ENCODE results near the gene PEF1.

Gene PEF1

GRCh38 chr1:31661856-31662255 is 17.2 kb upstream of the PEF1 start:
- H3K9me3 ChIP-seq (replicated peaks; ENCODE audit: insufficient read depth, low read length) = no peaks in the 10 kb centered on the region
- DNase-seq = no peak
- H2AFZ ChIP-seq (ENCODE audit: low read length) = no peak overlapping the region
- H3K79me2 ChIP-seq (ENCODE audit: low read length) = no peaks in the 10 kb centered on the region
- no peak for TF ChIP-seq EZH2 (optimal IDR thresholded peaks at IDR 0.05; ENCODE audit: low read depth, low read length)
- TF ChIP-seq CTCF (IDR thresholded peaks at IDR 0.05; ENCODE audit: low read length) = no peak
- no peak for TF ChIP-seq EZH2phosphoT487 (IDR thresholded peaks at IDR 0.05; ENCODE audit: low read length)
- H4K20me1 ChIP-seq (ENCODE audit: insufficient read depth, low read length) = no peaks in the 10 kb centered on the region
- H3K27ac ChIP-seq (ENCODE audit: low read length) = no peak overlapping the region
- H3K9me2 ChIP-seq (replicated peaks; ENCODE audit: insufficient read depth, low read length) = no peaks in the 10 kb centered on the region
- H3K9ac ChIP-seq (ENCODE audit: low read length) = no peak overlapping the region
- no peaks in the 10 kb centered on the region for H3K4me1 ChIP-seq (ENCODE audit: low read length)
- peaks cover 61% of the 10 kb centered on the region for H3K27me3 ChIP-seq (replicated peaks; ENCODE audit: insufficient read depth, low read length)
- H3K4me2 ChIP-seq (ENCODE audit: low read depth, low read length) = no peak overlapping the region
- no peaks in the 10 kb centered on the region for H3F3A ChIP-seq (ENCODE audit: insufficient read depth, low read length)
- H3K36me3 ChIP-seq (replicated peaks; ENCODE audit: insufficient read depth, low read length) = no peaks in the 10 kb centered on the region
- no peak overlapping the region for H3K4me3 ChIP-seq (ENCODE audit: low read length)

DNA sequence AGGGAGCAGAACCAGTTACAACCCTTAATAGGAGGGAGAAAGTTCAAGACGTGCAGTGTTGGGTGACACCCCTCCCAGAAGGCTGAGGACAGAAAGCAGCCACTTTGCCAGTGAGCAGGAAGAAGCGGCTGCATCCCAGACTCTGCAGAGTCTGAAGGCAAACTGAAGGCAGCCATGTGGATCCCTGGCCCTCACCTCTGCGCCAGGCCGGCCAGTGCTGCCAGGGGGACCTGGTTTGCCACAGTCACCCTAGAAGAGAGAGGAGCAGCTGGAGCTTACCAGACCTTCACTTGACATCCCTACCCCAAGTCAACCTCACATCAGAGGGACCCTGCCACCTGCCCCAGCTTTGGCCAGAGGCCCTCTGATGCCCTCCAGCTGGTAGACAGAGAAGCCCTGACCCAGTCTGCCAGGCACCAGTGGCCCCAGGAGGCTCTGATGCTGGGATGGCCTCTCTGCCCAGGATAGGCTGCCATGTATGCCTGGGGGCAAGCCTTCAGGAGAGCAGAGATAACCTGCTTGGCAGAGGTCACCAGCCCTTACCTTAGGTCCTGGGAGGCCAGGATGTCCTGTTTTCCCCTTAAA is 16.3 kb upstream of the PEF1 start:
- Histone ChIP-seq H3K9me2 (replicated peaks; ENCODE audit: insufficient read depth, low read length) (no peaks in the 10 kb centered on the region), H2AFZ (ENCODE audit: low read length) (no peak overlapping the region), H3K79me2 (ENCODE audit: low read length) (no peaks in the 10 kb centered on the region), H3K36me3 (replicated peaks; ENCODE audit: insufficient read depth, low read length) (no peaks in the 10 kb centered on the region), H3K9ac (ENCODE audit: low read length) (no peak overlapping the region), H3K27me3 (replicated peaks; ENCODE audit: insufficient read depth, low read length) (peaks cover 68% of the 10 kb centered on the region), H3K4me2 (ENCODE audit: low read depth, low read length) (no peak overlapping the region), H3K4me3 (ENCODE audit: low read length) (no peak overlapping the region), H4K20me1 (ENCODE audit: insufficient read depth, low read length) (no peaks in the 10 kb centered on the region), H3F3A (ENCODE audit: insufficient read depth, low read length) (no peaks in the 10 kb centered on the region), H3K27ac (ENCODE audit: low read length) (no peak overlapping the region), H3K4me1 (ENCODE audit: low read length) (no peaks in the 10 kb centered on the region), H3K9me3 (replicated peaks; ENCODE audit: insufficient read depth, low read length) (no peaks in the 10 kb centered on the region)
- no peak for TF ChIP-seq EZH2 (optimal IDR thresholded peaks at IDR 0.05; ENCODE audit: low read depth, low read length)
- no peak for TF ChIP-seq CTCF (IDR thresholded peaks at IDR 0.05; ENCODE audit: low read length)
- no peak for TF ChIP-seq EZH2phosphoT487 (IDR thresholded peaks at IDR 0.05; ENCODE audit: low read length)
- no peak for DNase-seq

DNA sequence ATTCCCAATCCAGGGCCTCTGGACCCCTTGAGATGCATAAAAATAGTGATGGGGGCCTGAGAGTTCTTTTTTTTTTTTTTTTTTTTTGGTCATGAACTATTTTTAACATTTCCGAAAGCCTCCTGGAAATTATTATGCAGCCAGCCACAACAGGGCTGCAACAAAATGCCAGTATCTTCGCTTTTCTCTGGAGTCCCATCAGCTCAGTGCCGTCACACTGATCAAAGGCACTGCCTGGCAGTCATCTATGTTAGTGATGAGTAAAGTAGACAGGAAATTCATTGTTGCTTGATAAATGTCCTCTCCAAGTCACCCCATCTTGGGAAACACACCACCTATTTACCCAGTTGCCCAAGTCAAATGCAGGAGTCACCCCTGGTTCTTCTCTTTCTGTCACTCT is 15.2 kb upstream of the PEF1 start:
- H4K20me1 ChIP-seq (ENCODE audit: insufficient read depth, low read length) = no peaks in the 10 kb centered on the region
- no peak for DNase-seq
- H3K9me2 ChIP-seq (replicated peaks; ENCODE audit: insufficient read depth, low read length) = no peaks in the 10 kb centered on the region
- H3K36me3 ChIP-seq (replicated peaks; ENCODE audit: insufficient read depth, low read length) = no peaks in the 10 kb centered on the region
- H2AFZ ChIP-seq (ENCODE audit: low read length) = no peak overlapping the region
- no peak overlapping the region for H3K9ac ChIP-seq (ENCODE audit: low read length)
- H3K9me3 ChIP-seq (replicated peaks; ENCODE audit: insufficient read depth, low read length) = no peaks in the 10 kb centered on the region
- no peak overlapping the region for H3K27ac ChIP-seq (ENCODE audit: low read length)
- H3K79me2 ChIP-seq (ENCODE audit: low read length) = no peaks in the 10 kb centered on the region
- no peaks in the 10 kb centered on the region for H3F3A ChIP-seq (ENCODE audit: insufficient read depth, low read length)
- H3K4me1 ChIP-seq (ENCODE audit: low read length) = no peaks in the 10 kb centered on the region
- H3K4me2 ChIP-seq (ENCODE audit: low read depth, low read length) = no peak overlapping the region
- no peak for TF ChIP-seq EZH2phosphoT487 (IDR thresholded peaks at IDR 0.05; ENCODE audit: low read length)
- no peak for TF ChIP-seq CTCF (IDR thresholded peaks at IDR 0.05; ENCODE audit: low read length)
- TF ChIP-seq EZH2 (optimal IDR thresholded peaks at IDR 0.05; ENCODE audit: low read depth, low read length) = no peak
- H3K27me3 ChIP-seq (replicated peaks; ENCODE audit: insufficient read depth, low read length) = peaks cover 74% of the 10 kb centered on the region
- no peak overlapping the region for H3K4me3 ChIP-seq (ENCODE audit: low read length)
